ENCODE data around the gene SRXN1.

SRXN1 gene

GRCh38 chr20:653110-653589, at the start of gene SRXN1:
Gene SRXN1 (minus strand): TSS chr20:653200. CDS start chr20:653185, 15 bp downstream.
- Histone ChIP-seq H3K27ac (peak within 1 kb of the TSS; percentile 70), H3K36me3 (ENCODE audit: control insufficient read depth, insufficient read depth, low read length) (no peaks in the 10 kb centered on the region), H3K79me2 (no peaks in the 10 kb centered on the region), H3K9ac (peak within 1 kb of the TSS; percentile 32), H3K9me3 (ENCODE audit: control insufficient read depth, low read length) (no peaks in the 10 kb centered on the region), H3K4me1 (peaks cover 20% of the 10 kb centered on the region), H3K4me2 (ENCODE audit: low read length) (peak within 1 kb of the TSS; percentile 64), H2AFZ (peak within 1 kb of the TSS; percentile 75), H3K4me3 (ENCODE audit: low read depth, low read length) (peak within 1 kb of the TSS; percentile 69), H3K27me3 (ENCODE audit: control insufficient read depth, insufficient read depth, low read length) (no peaks in the 10 kb centered on the region)
- TF ChIP-seq, protein P1, sequence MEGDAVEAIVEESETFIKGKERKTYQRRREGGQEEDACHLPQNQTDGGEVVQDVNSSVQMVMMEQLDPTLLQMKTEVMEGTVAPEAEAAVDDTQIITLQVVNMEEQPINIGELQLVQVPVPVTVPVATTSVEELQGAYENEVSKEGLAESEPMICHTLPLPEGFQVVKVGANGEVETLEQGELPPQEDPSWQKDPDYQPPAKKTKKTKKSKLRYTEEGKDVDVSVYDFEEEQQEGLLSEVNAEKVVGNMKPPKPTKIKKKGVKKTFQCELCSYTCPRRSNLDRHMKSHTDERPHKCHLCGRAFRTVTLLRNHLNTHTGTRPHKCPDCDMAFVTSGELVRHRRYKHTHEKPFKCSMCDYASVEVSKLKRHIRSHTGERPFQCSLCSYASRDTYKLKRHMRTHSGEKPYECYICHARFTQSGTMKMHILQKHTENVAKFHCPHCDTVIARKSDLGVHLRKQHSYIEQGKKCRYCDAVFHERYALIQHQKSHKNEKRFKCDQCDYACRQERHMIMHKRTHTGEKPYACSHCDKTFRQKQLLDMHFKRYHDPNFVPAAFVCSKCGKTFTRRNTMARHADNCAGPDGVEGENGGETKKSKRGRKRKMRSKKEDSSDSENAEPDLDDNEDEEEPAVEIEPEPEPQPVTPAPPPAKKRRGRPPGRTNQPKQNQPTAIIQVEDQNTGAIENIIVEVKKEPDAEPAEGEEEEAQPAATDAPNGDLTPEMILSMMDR (IDR thresholded peaks at IDR 0.05) = peak; percentile 79

- Histone ChIP-seq H3K27ac (no peak overlapping the region), H3K4me2 (ENCODE audit: low read length) (no peak overlapping the region), H3K79me2 (no peaks in the 10 kb centered on the region), H2AFZ (no peak overlapping the region), H3K4me1 (no peaks in the 10 kb centered on the region), H3K27me3 (ENCODE audit: control insufficient read depth, insufficient read depth, low read length) (no peaks in the 10 kb centered on the region), H3K4me3 (ENCODE audit: low read depth, low read length) (no peak overlapping the region), H3K36me3 (ENCODE audit: control insufficient read depth, insufficient read depth, low read length) (no peaks in the 10 kb centered on the region), H3K9ac (no peak overlapping the region), H3K9me3 (ENCODE audit: control insufficient read depth, low read length) (no peaks in the 10 kb centered on the region)
- TF ChIP-seq, protein P1 (IDR thresholded peaks at IDR 0.05) = no peak
Observed at GRCh38 chr20:701401-702129, 48.6 kb upstream of the SRXN1 start.

DNA sequence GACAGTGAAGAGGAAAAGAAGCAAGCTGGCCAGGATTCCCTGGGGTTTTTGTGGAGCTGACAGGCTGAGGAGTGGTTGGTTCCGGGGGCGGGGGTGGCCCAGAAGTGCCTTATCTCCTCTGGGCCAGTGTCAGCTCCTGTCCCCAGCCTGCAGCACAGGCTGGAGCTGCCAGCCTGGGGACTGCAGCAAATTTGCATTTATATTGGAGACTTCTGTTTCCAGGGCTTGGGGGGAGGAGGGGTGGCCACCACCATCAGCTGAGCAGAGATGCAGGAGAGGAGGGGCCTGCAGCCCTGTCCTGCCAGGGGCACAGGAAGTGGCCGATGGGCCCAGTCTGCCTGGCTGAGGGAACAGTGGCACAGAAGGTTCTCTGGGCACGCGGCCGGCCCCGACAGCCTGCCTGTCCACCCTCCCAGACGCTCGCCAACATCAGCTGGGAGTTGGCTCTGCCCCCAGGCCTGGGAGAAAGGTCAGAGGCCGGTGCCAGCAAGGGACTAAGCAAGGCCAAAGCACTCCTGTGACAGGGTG, 46.9 kb upstream of the SRXN1 start:
- Histone ChIP-seq H3K79me2 (no peaks in the 10 kb centered on the region), H3K36me3 (ENCODE audit: control insufficient read depth, insufficient read depth, low read length) (no peaks in the 10 kb centered on the region), H3K4me2 (ENCODE audit: low read length) (no peak overlapping the region), H3K27ac (no peak overlapping the region), H3K27me3 (ENCODE audit: control insufficient read depth, insufficient read depth, low read length) (no peaks in the 10 kb centered on the region), H3K9ac (no peak overlapping the region), H3K4me3 (ENCODE audit: low read depth, low read length) (no peak overlapping the region), H3K9me3 (ENCODE audit: control insufficient read depth, low read length) (no peaks in the 10 kb centered on the region), H3K4me1 (no peaks in the 10 kb centered on the region), H2AFZ (peak overlapping the region; percentile 16)
- TF ChIP-seq, protein P1 (IDR thresholded peaks at IDR 0.05) = no peak

GRCh38 chr20:699342-699741, 46.3 kb upstream of the SRXN1 start:
- Histone ChIP-seq H3K9me3 (ENCODE audit: control insufficient read depth, low read length) (no peaks in the 10 kb centered on the region), H3K36me3 (ENCODE audit: control insufficient read depth, insufficient read depth, low read length) (no peaks in the 10 kb centered on the region), H3K27me3 (ENCODE audit: control insufficient read depth, insufficient read depth, low read length) (no peaks in the 10 kb centered on the region), H3K79me2 (no peaks in the 10 kb centered on the region), H2AFZ (no peak overlapping the region), H3K4me1 (no peaks in the 10 kb centered on the region), H3K4me3 (ENCODE audit: low read depth, low read length) (no peak overlapping the region), H3K4me2 (ENCODE audit: low read length) (no peak overlapping the region), H3K9ac (no peak overlapping the region), H3K27ac (no peak overlapping the region)
- TF ChIP-seq, protein P1 (IDR thresholded peaks at IDR 0.05) = no peak
